Body of pancreas (tissue), 4 donors: ENCODE data around the gene KCND2.

Experiments used
- POLR2A ChIP-seq, 3 donors: fragments of 450-650 bp; IDR thresholded peaks; one replicate each; pipeline ENCODE4 v1.6.1; 2016; ENCODE audit warnings: antibody characterized with exemption in 3 of 3, mild to moderate bottlenecking in 2 of 3
- TF ChIP-seq, protein P1 (sequence below), 7 experiments: fragments of 450-650 bp in 4 of 7; fragments of 200-600 bp in 3 of 7; sonication (generic) in 3 of 7; IDR thresholded peaks; one replicate each; pipeline ENCODE4 v1.5.1; 2016 to 2019; ENCODE audit warnings: antibody characterized with exemption in 7 of 7

DNA sequence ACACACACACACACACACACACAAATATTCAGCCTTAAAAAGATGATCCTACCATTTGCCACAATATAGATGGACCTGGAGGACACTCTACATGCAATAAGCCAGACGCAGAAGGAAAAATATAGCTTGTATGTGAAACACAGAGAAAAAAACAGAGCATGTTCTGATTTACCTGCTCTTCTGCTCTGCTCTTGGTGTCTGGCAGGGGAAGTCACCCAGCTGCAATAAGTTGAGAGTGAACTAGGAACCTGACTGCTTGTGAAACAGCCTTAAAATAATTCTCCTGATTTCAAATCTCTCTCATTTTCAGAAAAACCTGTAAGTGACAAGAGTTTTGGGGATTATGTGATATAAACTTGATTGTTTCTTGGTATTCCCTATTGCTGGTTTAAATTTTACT is 31.0 kb upstream of the KCND2 start:
- TF ChIP-seq, protein P1, sequence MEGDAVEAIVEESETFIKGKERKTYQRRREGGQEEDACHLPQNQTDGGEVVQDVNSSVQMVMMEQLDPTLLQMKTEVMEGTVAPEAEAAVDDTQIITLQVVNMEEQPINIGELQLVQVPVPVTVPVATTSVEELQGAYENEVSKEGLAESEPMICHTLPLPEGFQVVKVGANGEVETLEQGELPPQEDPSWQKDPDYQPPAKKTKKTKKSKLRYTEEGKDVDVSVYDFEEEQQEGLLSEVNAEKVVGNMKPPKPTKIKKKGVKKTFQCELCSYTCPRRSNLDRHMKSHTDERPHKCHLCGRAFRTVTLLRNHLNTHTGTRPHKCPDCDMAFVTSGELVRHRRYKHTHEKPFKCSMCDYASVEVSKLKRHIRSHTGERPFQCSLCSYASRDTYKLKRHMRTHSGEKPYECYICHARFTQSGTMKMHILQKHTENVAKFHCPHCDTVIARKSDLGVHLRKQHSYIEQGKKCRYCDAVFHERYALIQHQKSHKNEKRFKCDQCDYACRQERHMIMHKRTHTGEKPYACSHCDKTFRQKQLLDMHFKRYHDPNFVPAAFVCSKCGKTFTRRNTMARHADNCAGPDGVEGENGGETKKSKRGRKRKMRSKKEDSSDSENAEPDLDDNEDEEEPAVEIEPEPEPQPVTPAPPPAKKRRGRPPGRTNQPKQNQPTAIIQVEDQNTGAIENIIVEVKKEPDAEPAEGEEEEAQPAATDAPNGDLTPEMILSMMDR (IDR thresholded peaks at IDR 0.05), result no peak
- no peak for TF ChIP-seq POLR2A (IDR thresholded peaks at IDR 0.05)
